Measurements from ENCODE around the gene PSPH. TPM values are rescaled to one million over a fixed set of nuclear protein-coding genes. Genes with fewer than 3 reads are reported as not detected.

The PSPH gene
- polyA plus RNA-seq, 1 donor (not counting 4 experiments of a cell fraction or from before 2014, with no cell fraction given) = 21.6 TPM

- no peaks in the 10 kb centered on the region for H4K20me1 ChIP-seq (ENCODE audit: control insufficient read depth, extremely low read depth, insufficient read depth, low read length)
- peaks cover 8% of the 10 kb centered on the region for H3K4me1 ChIP-seq (ENCODE audit: control insufficient read depth, extremely low read depth, insufficient read depth, low read length)
- no peak overlapping the region for H3K27ac ChIP-seq (ENCODE audit: control insufficient read depth, insufficient read depth, low read length)
- H3K4me3 ChIP-seq (ENCODE audit: control insufficient read depth in 2 of 3, extremely low read depth in 1 of 3, insufficient read depth in 2 of 3, low read depth in 1 of 3, low read length in 3 of 3) = no peak overlapping the region
- H3K4me2 ChIP-seq (ENCODE audit: control insufficient read depth, extremely low read depth, insufficient read depth, low read depth, low read length) = no peak overlapping the region
- dilution Hi-C loops (cut with MboI; ENCODE audit: extremely low pct_ligation_motif_present, low sequenced_read_pairs) = no loop called here
- H3K9me3 ChIP-seq (ENCODE audit: control insufficient read depth, low read depth, low read length) = no peaks in the 10 kb centered on the region
- no peak overlapping the region for H2AFZ ChIP-seq (ENCODE audit: control insufficient read depth, low read length)
- H3K79me2 ChIP-seq (ENCODE audit: control insufficient read depth, insufficient read depth, low read length) = peaks cover 17% of the 10 kb centered on the region
- DNase-seq (ENCODE audit: low read depth, low spot score) (no peak), FAIRE-seq (no peak)
- peaks cover 0 to 2% of the 10 kb centered on the region in 2 experiments for H3K36me3 ChIP-seq (ENCODE audit: control insufficient read depth in 2 of 2, extremely low read depth in 1 of 2, insufficient read depth in 2 of 2, low read length in 2 of 2)
- TF ChIP-seq EZH2 (IDR thresholded peaks at IDR 0.05; ENCODE audit: low read length) (no peak), CTCF (optimal IDR thresholded peaks at IDR 0.05 in 1 of 3, IDR thresholded peaks at IDR 0.05 in 1 of 3, conservative IDR thresholded peaks at IDR 0.05 in 1 of 3; ENCODE audit: extremely low read depth in 1 of 3, insufficient read depth in 2 of 3, low read length in 3 of 3) (no peak)
- H3K9me1 ChIP-seq (ENCODE audit: control insufficient read depth, extremely low read depth, insufficient read depth, low read length) = peaks cover 3% of the 10 kb centered on the region
- H3K9ac ChIP-seq (ENCODE audit: control insufficient read depth, extremely low read depth, insufficient read depth, low read length) = no peak overlapping the region
- no peaks in the 10 kb centered on the region for H3K27me3 ChIP-seq (ENCODE audit: control insufficient read depth, extremely low read depth, insufficient read depth, low read length)
Measured at GRCh38 chr7:55969391-55969790, 81.9 kb downstream of the PSPH start.

GRCh38 chr7:55966851-55967250 is 84.4 kb downstream of the PSPH start:
- DNase-seq (ENCODE audit: low read depth, low spot score) (no peak), FAIRE-seq (no peak)
- Histone ChIP-seq H4K20me1 (ENCODE audit: control insufficient read depth, extremely low read depth, insufficient read depth, low read length) (no peaks in the 10 kb centered on the region), H3K36me3 (ENCODE audit: control insufficient read depth in 2 of 2, extremely low read depth in 1 of 2, insufficient read depth in 2 of 2, low read length in 2 of 2) (peaks cover 0 to 2% of the 10 kb centered on the region in 2 experiments), H3K4me1 (ENCODE audit: control insufficient read depth, extremely low read depth, insufficient read depth, low read length) (peaks cover 22% of the 10 kb centered on the region), H3K79me2 (ENCODE audit: control insufficient read depth, insufficient read depth, low read length) (peaks cover 16% of the 10 kb centered on the region), H3K9ac (ENCODE audit: control insufficient read depth, extremely low read depth, insufficient read depth, low read length) (no peak overlapping the region), H3K27ac (ENCODE audit: control insufficient read depth, insufficient read depth, low read length) (no peak overlapping the region), H3K4me3 (ENCODE audit: control insufficient read depth in 2 of 3, extremely low read depth in 1 of 3, insufficient read depth in 2 of 3, low read depth in 1 of 3, low read length in 3 of 3) (no peak overlapping the region), H3K4me2 (ENCODE audit: control insufficient read depth, extremely low read depth, insufficient read depth, low read depth, low read length) (no peak overlapping the region), H2AFZ (ENCODE audit: control insufficient read depth, low read length) (no peak overlapping the region), H3K9me3 (ENCODE audit: control insufficient read depth, low read depth, low read length) (no peaks in the 10 kb centered on the region), H3K27me3 (ENCODE audit: control insufficient read depth, extremely low read depth, insufficient read depth, low read length) (no peaks in the 10 kb centered on the region), H3K9me1 (ENCODE audit: control insufficient read depth, extremely low read depth, insufficient read depth, low read length) (peaks cover 3% of the 10 kb centered on the region)
- dilution Hi-C loops (cut with MboI; ENCODE audit: extremely low pct_ligation_motif_present, low sequenced_read_pairs) = no loop called here
- no peak for TF ChIP-seq CTCF (optimal IDR thresholded peaks at IDR 0.05 in 1 of 3, IDR thresholded peaks at IDR 0.05 in 1 of 3, conservative IDR thresholded peaks at IDR 0.05 in 1 of 3; ENCODE audit: extremely low read depth in 1 of 3, insufficient read depth in 2 of 3, low read length in 3 of 3)
- TF ChIP-seq EZH2 (IDR thresholded peaks at IDR 0.05; ENCODE audit: low read length) = no peak

Measured in keratinocyte (primary cell).